Hypothalamus (tissue), 51 donors: Measurements from ENCODE around the gene PIAS4.
A peak's percentile ranks its signal among the peaks of the same experiment; 100 is the strongest.

ENCODE experiments used
- DNase-seq, 51 donors: peaks; one replicate each; lab custom pipeline; 2025; lab: John Stamatoyannopoulos, UW

PIAS4 gene

GRCh38 chr19:4016903-4017638 is 9.5 kb downstream of the PIAS4 start:
- peak in 3 of 51 donors; percentile 37 to 47 (median 46) for DNase-seq

GRCh38 chr19:4018140-4018613 is 10.6 kb downstream of the PIAS4 start:
- DNase-seq, result peak in 14 of 51 donors; percentile 6 to 60 (median 29)

- DNase-seq, result no peak
These were observed 11.4 kb downstream of the PIAS4 start for GRCh38 chr19:4018775-4019504.

GRCh38 chr19:4019578-4019977 is 12.0 kb downstream of the PIAS4 start:
- no peak for DNase-seq

GRCh38 chr19:4023600-4024398 is 16.3 kb downstream of the PIAS4 start:
- no peak for DNase-seq

GRCh38 chr19:4025317-4025716 is 17.8 kb downstream of the PIAS4 start:
- no peak for DNase-seq

DNA sequence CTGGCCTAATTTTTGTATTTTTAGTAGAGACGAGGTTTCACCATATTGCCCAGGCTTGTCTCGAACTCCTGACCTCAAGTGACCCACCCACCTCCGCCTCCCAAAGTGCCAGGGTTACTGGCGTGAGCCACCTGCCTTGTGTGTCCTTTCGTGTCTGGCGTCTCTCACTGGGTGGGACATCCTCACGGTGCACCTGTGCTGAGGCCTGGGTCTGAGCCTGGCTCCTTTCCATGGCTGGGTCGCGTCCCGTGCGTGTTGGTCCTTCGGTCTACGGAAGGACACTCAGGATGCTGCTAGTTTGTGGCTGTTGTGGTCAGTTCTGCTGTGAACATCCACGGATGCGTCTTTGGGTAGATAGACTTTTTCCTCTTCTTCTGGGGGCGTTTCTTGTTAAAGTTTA is 19.6 kb downstream of the PIAS4 start:
- no peak for DNase-seq

- no peak for DNase-seq
These were observed 21.1 kb downstream of the PIAS4 start for GRCh38 chr19:4028334-4029246.

DNA sequence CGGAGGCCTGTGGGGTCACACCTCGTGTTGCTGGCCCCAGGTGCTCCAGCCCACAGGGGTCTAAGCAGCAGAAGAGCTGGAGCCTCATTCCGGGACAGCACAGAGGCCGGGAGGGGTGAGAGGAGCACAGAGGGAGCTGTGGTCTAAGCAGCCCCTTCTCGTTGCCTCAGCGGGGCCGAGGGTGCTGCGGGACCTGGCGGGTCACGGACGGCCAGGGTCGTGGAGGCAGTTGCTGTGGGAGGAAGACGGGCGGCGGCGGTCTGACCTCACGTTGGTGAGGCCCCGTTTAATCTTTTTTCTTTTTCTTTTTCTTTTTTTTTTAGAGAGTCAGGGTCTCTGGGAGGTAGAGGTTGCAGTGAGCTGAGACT is 21.7 kb downstream of the PIAS4 start:
- no peak for DNase-seq

DNA sequence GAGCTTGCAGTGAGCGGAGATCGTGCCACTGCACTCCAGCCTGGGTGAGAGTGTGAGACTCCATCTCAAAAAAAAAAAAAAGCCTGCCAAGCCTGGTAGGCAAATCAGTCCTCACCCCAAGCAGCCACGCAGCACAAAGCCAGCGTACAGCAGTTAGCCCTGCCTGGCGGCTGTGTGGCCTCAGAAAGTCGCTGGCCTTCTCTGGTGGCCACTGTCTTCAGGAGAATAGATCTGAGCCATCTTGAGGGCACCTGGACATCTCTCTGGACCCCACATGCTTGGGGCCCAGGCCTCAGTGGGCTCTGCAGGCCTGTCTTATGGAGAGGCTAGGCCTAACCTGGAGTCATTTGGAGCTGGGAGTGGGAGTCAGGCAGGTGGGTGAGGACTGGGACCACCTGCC is 23.0 kb downstream of the PIAS4 start:
- DNase-seq, result no peak

- DNase-seq, result no peak
These were observed 23.4 kb downstream of the PIAS4 start for GRCh38 chr19:4030981-4031380.

DNA sequence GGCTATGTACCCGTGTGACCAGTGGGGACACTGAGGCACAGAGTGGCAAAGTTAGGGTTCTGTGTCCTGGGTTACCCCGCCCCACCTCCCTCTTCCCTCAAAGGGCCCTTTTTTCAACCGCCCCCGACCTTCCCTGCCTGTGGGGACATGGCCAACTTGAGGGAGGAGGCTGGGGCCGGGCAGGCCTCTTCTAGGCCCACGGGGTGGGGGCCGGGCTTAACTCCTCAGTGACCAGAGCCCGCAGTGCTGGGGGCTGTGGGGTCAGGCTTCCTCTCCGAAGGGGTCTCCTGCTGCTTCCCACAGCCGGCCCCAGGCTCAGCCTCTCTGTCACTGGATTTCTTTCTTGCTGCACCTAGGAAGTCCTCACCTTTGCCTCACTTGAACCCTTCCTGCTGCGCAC is 23.9 kb downstream of the PIAS4 start:
- DNase-seq, result no peak

- peak in 1 of 51 donors; percentile 14 for DNase-seq
These were observed 24.9 kb downstream of the PIAS4 start for GRCh38 chr19:4032436-4032835.

GRCh38 chr19:4033028-4033956 is 25.8 kb downstream of the PIAS4 start:
- DNase-seq, result no peak

- DNase-seq, result peak in 45 of 51 donors; percentile 14 to 92 (median 76)
These were observed 26.8 kb downstream of the PIAS4 start for GRCh38 chr19:4034048-4035017.

DNA sequence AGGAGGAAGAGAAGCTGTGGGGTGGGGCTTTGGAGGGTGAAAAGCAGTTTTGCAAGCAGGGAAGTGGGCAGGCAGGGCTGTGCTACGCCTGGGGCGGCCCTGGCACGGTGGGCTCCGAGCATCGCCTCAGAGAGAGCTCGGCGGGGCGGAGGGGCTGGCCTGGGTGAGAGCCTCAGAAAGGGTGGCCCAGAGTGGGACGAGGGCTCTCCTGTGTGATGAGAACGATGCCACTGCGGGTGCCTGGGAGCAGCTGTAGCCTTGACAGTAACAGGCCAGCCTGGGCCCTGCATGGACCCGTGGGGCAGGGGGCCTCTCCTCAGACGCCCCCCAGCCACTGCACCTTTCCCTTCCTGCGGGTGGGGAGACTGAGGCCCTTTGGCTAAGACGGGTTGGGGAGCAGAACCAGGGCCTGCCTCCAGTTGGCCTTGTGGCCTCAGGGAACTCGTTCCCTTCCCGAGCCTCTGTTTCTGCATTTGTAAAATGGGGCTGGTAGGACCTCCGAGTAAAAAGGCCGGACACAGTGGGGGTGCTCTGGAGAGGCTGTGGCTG is 27.6 kb downstream of the PIAS4 start:
- DNase-seq, result no peak

DNA sequence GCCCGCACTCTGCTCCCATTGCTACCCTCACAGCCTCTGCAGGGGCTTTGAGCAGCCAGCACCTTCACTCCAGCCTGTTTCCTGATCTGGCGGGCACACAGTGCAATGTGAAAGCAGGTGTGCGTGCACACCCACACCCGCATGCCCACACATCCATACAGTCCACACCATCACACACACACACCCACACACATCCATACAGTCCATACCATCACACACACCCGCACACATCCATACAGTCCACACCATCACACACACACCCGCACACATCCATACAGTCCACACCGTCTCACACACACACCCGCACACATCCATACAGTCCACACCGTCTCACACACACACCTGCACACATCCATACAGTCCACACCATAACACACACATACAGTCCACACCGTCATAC is 28.0 kb downstream of the PIAS4 start:
- DNase-seq, result peak in 1 of 51 donors; percentile 8
